GM12892 (cell line): ENCODE results near the gene LDLRAD4. TPM values are rescaled to one million over a fixed set of nuclear protein-coding genes. Genes with fewer than 3 reads are reported as not detected.

Experiments
- DNase-seq: peaks from one replicate; pipeline ENCODE4 v3.0.0; 2011; ENCODE audit not compliant: insufficient read length
- FAIRE-seq: peaks from 2 replicates; lab custom pipeline; 2011; peaks lifted over from hg19 to GRCh38; lab: Jason Lieb, UNC
- POLR2A ChIP-seq: IDR thresholded peaks from 2 replicates; pipeline ENCODE4 v1.6.1; 2011; ENCODE audit warnings: low read depth, low read length, control low read depth
- POLR2AphosphoS5 ChIP-seq: IDR thresholded peaks from 2 replicates; pipeline ENCODE4 v1.6.1; 2011; ENCODE audit warnings: low read depth, low read length, control low read depth
- TAF1 ChIP-seq: IDR thresholded peaks from 2 replicates; pipeline ENCODE4 v1.6.1; 2011; ENCODE audit warnings: low read depth, mild to moderate bottlenecking, control low read depth, low read length, borderline replicate concordance
- polyA plus RNA-seq: library from polyadenylated mRNA; unstranded; fragments of >200 nt; gene quantifications from one replicate; pipeline ENCODE4 v1.2.1, GENCODE V29; 2012; ENCODE audit warnings: missing spikeins, inconsistent platforms; ENCODE audit not compliant: missing spikeins

The LDLRAD4 gene
- polyA plus RNA-seq: 23.1 TPM

GRCh38 chr18:13218368-13218991 is at the start of gene LDLRAD4:
Gene LDLRAD4 (plus strand): TSS chr18:13218760.
- FAIRE-seq (no peak), DNase-seq (no peak)
- TF ChIP-seq POLR2AphosphoS5 (no peak), POLR2A (no peak), TAF1 (no peak)

GRCh38 chr18:13173578-13174145 is 44.9 kb upstream of the LDLRAD4 start:
- TF ChIP-seq POLR2AphosphoS5 (no peak), TAF1 (no peak), POLR2A (no peak)
- FAIRE-seq (no peak), DNase-seq (no peak)

GRCh38 chr18:13175266-13175665 is 43.3 kb upstream of the LDLRAD4 start:
- FAIRE-seq: no peak
- no peak for DNase-seq
- TF ChIP-seq POLR2A (no peak), POLR2AphosphoS5 (no peak), TAF1 (no peak)

GRCh38 chr18:13175754-13176210 is 42.8 kb upstream of the LDLRAD4 start:
- TF ChIP-seq TAF1 (no peak), POLR2A (no peak), POLR2AphosphoS5 (no peak)
- DNase-seq (no peak), FAIRE-seq (no peak)

- FAIRE-seq: no peak
- TF ChIP-seq POLR2A: no peak
Observed at GRCh38 chr18:13176847-13177246, 41.7 kb upstream of the LDLRAD4 start.

GRCh38 chr18:13178197-13178596 is 40.4 kb upstream of the LDLRAD4 start:
- no peak for FAIRE-seq
- no peak for DNase-seq
- no peak for TF ChIP-seq POLR2A

More at GRCh38 chr18:13176847-13177246, 41.7 kb upstream of the LDLRAD4 start:
- no peak for DNase-seq

- FAIRE-seq: no peak
- TF ChIP-seq POLR2AphosphoS5: no peak
- DNase-seq: no peak
Observed at GRCh38 chr18:13178976-13179375, 39.6 kb upstream of the LDLRAD4 start.

- no peak for FAIRE-seq
- TF ChIP-seq POLR2AphosphoS5: no peak
- no peak for DNase-seq
Observed at GRCh38 chr18:13179566-13180113, 38.9 kb upstream of the LDLRAD4 start.

- FAIRE-seq (no peak), DNase-seq (no peak)
- TF ChIP-seq TAF1: no peak
- TF ChIP-seq POLR2AphosphoS5: no peak
- no peak for TF ChIP-seq POLR2A
Observed at GRCh38 chr18:13180614-13181375, 37.8 kb upstream of the LDLRAD4 start.

GRCh38 chr18:13181765-13182164 is 36.8 kb upstream of the LDLRAD4 start:
- no peak for DNase-seq
- FAIRE-seq: no peak
- TF ChIP-seq TAF1: no peak
- no peak for TF ChIP-seq POLR2A
- TF ChIP-seq POLR2AphosphoS5: no peak

- DNase-seq: no peak
- no peak for TF ChIP-seq POLR2AphosphoS5
- TF ChIP-seq POLR2A: no peak
- TF ChIP-seq TAF1: no peak
- no peak for FAIRE-seq
Observed at GRCh38 chr18:13183359-13183758, 35.2 kb upstream of the LDLRAD4 start.

- TF ChIP-seq TAF1 (no peak), POLR2A (no peak), POLR2AphosphoS5 (no peak)
- FAIRE-seq (no peak), DNase-seq (no peak)
Observed at GRCh38 chr18:13183790-13184189, 34.8 kb upstream of the LDLRAD4 start.
